GM21515 (cell line): ENCODE results near the gene ARGFX.
"Not testable (repeated sequence)": the region's sequence is repeated elsewhere in the genome, so short reads cannot be mapped to it uniquely, and the experiment has no call there.

Experiments used
- ATAC-seq: cut with Tn5 transposase; IDR thresholded peaks from one replicate; pipeline ENCODE4 v1.9.1; 2021; ENCODE audit not compliant: unreplicated experiment

The ARGFX gene

DNA sequence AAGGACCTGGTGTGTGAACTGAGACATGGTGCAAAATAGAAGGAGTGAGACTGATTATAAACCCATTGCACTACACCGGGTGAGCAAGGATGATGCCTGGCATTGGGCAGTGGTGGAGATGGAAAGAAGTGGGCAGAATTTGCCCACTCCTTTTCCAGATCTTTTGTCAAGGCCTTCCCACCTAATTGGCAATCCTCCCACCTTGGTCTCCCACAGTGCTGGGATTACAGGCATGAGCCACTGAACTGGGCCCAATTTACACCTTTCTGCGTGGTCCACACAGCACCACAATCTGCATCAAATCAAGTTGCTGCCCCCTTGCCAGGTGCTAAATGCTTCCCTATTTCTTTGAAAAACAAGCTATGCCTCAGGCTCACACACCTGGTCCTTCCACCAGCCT lies 30.8 kb downstream of the ARGFX start:
- no peak for ATAC-seq

- ATAC-seq, result not testable (repeated sequence)
Measured at GRCh38 chr3:121599900-121600299, 32.2 kb downstream of the ARGFX start.

- no peak for ATAC-seq
Measured at GRCh38 chr3:121601212-121601812, 33.6 kb downstream of the ARGFX start.

GRCh38 chr3:121604759-121605158 lies 37.0 kb downstream of the ARGFX start:
- no peak for ATAC-seq

- no peak for ATAC-seq
Measured at GRCh38 chr3:121606106-121606505, 38.4 kb downstream of the ARGFX start.
